Activated CD8-positive, alpha-beta T cell treated with anti-CD3 and anti-CD28 coated beads for 36 hours (primary cell): ENCODE results near the gene MAGI2. TPM values are rescaled to one million over a fixed set of nuclear protein-coding genes. Genes with fewer than 3 reads are reported as not detected.

Experiments
- ATAC-seq: fragments of 200-7000 bp; cut with Tn5 transposase; one replicate; pipeline ENCODE4 v1.10.0; 2021; ENCODE audit warnings: mild to moderate bottlenecking, moderate library complexity
- CTCF ChIA-PET: fragments of 350-600 bp; sonication (Branson Sonifier 250); formaldehyde crosslinking; loops from one replicate; lab custom pipeline; 2021; ENCODE audit warnings: antibody characterized with exemption; lab: Charles Lee
- POLR2A ChIA-PET: fragments of 350-600 bp; sonication (Branson Sonifier 250); formaldehyde crosslinking; loops from one replicate; lab custom pipeline; 2021; ENCODE audit warnings: antibody characterized with exemption; lab: Charles Lee
- DNase-seq: peaks from one replicate; pipeline ENCODE4 v3.0.0-alpha.2; 2020
- H3K27ac Mint-ChIP-seq: one replicate; pipeline ENCODE4 v1.8.0; 2021; ENCODE audit warnings: mild to moderate bottlenecking, mixed read lengths
- H3K27me3 Mint-ChIP-seq: one replicate; pipeline ENCODE4 v1.8.0; 2021; ENCODE audit warnings: mixed read lengths
- H3K36me3 Mint-ChIP-seq: one replicate; pipeline ENCODE4 v1.8.0; 2021; ENCODE audit warnings: low read depth, mixed read lengths
- H3K4me1 Mint-ChIP-seq: one replicate; pipeline ENCODE4 v1.8.0; 2021; ENCODE audit warnings: low read depth, mixed read lengths
- H3K4me3 Mint-ChIP-seq: one replicate; pipeline ENCODE4 v1.8.0; 2021; ENCODE audit warnings: mild to moderate bottlenecking, moderate library complexity, mixed read lengths
- H3K9me3 Mint-ChIP-seq: one replicate; pipeline ENCODE4 v1.8.0; 2021; ENCODE audit warnings: mixed read lengths
- intact Hi-C: fragments of 100-400 bp; cut with micrococcal nuclease; formaldehyde crosslinking; loops from one replicate; pipeline ENCODE4 v1.10.0; 2022
- total RNA-seq, 2 experiments: library from RNA; stranded (reverse); gene quantifications; one replicate each; pipeline ENCODE4 v1.2.3, GENCODE V29; 2021
- TF ChIP-seq, protein P1 (sequence below): fragments of 200-600 bp; IDR thresholded peaks from one replicate; pipeline ENCODE4 v1.8.0; 2022; ENCODE audit warnings: antibody characterized with exemption, mild to moderate bottlenecking

MAGI2 gene
- total RNA-seq, 2 experiments from 2014 or later: 0.04 to 0.09 TPM

- TF ChIP-seq, protein P1, sequence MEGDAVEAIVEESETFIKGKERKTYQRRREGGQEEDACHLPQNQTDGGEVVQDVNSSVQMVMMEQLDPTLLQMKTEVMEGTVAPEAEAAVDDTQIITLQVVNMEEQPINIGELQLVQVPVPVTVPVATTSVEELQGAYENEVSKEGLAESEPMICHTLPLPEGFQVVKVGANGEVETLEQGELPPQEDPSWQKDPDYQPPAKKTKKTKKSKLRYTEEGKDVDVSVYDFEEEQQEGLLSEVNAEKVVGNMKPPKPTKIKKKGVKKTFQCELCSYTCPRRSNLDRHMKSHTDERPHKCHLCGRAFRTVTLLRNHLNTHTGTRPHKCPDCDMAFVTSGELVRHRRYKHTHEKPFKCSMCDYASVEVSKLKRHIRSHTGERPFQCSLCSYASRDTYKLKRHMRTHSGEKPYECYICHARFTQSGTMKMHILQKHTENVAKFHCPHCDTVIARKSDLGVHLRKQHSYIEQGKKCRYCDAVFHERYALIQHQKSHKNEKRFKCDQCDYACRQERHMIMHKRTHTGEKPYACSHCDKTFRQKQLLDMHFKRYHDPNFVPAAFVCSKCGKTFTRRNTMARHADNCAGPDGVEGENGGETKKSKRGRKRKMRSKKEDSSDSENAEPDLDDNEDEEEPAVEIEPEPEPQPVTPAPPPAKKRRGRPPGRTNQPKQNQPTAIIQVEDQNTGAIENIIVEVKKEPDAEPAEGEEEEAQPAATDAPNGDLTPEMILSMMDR: no peak
- Mint-ChIP-seq H3K27me3 (no peaks in the 10 kb centered on the region), H3K9me3 (no peaks in the 10 kb centered on the region), H3K4me3 (no peak overlapping the region), H3K27ac (no peak overlapping the region), H3K4me1 (no peaks in the 10 kb centered on the region), H3K36me3 (no peaks in the 10 kb centered on the region)
- ChIA-PET CTCF (no interaction called here), POLR2A (no interaction called here)
- intact Hi-C loops: no loop called here
- ATAC-seq: no peak
- DNase-seq: no peak
Observed at GRCh38 chr7:79407351-79407750, 46.1 kb downstream of the MAGI2 start.

DNA sequence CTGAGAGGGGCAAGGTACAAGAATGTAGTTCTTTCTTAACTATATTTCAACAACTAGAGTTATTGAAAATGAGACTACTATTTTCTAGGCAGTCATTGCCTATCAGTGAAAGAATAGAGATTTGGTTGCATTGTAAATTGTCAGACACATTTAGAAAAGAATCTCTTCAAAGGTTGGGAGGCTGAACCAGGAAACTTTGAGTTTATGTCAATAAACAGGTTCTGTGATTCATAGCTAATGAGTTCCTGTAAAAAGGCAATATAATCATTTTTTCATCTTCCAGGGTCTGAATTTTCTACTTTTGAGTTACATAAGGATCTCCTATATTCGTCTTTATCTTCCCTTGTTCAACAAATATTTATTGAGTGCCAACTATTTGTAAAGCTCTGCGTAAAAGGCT, 47.1 kb downstream of the MAGI2 start:
- no peaks in the 10 kb centered on the region for H3K27me3 Mint-ChIP-seq
- intact Hi-C loops: no loop called here
- no peaks in the 10 kb centered on the region for H3K9me3 Mint-ChIP-seq
- TF ChIP-seq, protein P1: no peak
- no peaks in the 10 kb centered on the region for H3K36me3 Mint-ChIP-seq
- ChIA-PET POLR2A (no interaction called here), CTCF (no interaction called here)
- no peaks in the 10 kb centered on the region for H3K4me1 Mint-ChIP-seq
- DNase-seq (no peak), ATAC-seq (no peak)
- no peak overlapping the region for H3K4me3 Mint-ChIP-seq
- H3K27ac Mint-ChIP-seq: no peak overlapping the region

DNA sequence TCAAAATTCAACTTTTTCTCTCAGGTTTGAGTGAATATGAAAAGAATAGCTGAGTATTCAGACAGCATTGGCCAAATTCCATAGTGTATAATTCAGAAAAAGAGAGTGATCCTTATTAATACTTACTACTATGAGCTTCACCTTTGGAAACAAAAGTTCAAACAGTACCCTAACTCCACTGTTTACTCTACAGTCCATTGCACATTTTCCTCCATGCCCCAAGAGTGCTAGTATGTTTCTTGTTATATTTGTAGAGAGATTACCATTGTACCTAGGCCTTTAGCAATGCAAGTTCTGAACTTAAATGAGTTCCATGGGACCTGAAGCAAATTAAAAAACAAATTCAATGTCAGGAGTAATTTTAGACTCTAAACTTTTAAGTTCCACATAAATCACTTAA, 48.1 kb downstream of the MAGI2 start:
- H3K4me1 Mint-ChIP-seq: no peaks in the 10 kb centered on the region
- no peak overlapping the region for H3K27ac Mint-ChIP-seq
- ATAC-seq (no peak), DNase-seq (no peak)
- H3K4me3 Mint-ChIP-seq: no peak overlapping the region
- TF ChIP-seq, protein P1: no peak
- H3K27me3 Mint-ChIP-seq: no peaks in the 10 kb centered on the region
- intact Hi-C loops: no loop called here
- ChIA-PET CTCF (no interaction called here), POLR2A (no interaction called here)
- no peaks in the 10 kb centered on the region for H3K9me3 Mint-ChIP-seq
- H3K36me3 Mint-ChIP-seq: no peaks in the 10 kb centered on the region

GRCh38 chr7:79403879-79404278, 49.6 kb downstream of the MAGI2 start:
- H3K4me1 Mint-ChIP-seq: no peaks in the 10 kb centered on the region
- no peak for ATAC-seq
- intact Hi-C loops: no loop called here
- TF ChIP-seq, protein P1: no peak
- ChIA-PET POLR2A (no interaction called here), CTCF (no interaction called here)
- H3K36me3 Mint-ChIP-seq: no peaks in the 10 kb centered on the region
- H3K27me3 Mint-ChIP-seq: no peaks in the 10 kb centered on the region
- no peak for DNase-seq
- no peaks in the 10 kb centered on the region for H3K9me3 Mint-ChIP-seq
- H3K27ac Mint-ChIP-seq: no peak overlapping the region
- H3K4me3 Mint-ChIP-seq: no peak overlapping the region

DNA sequence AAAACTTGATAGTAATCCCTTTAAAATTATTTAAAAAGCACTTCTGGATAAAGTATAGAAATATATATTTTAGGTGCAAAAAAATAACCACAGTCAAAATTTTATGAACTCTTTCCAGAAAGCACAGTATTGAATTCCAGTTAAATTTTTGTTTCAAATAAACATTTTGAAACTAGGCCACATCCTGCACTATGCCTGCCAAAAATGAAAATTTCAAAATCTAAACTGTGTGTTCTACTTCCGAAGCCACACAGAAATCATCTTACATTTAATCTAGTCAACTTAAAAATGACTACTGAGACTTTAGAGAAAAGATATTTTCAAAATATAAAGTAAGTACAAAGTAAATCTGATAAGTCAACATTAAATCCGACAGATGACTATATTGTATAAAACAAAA, 50.0 kb downstream of the MAGI2 start:
- no peaks in the 10 kb centered on the region for H3K9me3 Mint-ChIP-seq
- POLR2A ChIA-PET: no interaction called here
- no peak overlapping the region for H3K27ac Mint-ChIP-seq
- intact Hi-C loops: no loop called here
- ATAC-seq (no peak), DNase-seq (no peak)
- CTCF ChIA-PET: no interaction called here
- no peaks in the 10 kb centered on the region for H3K27me3 Mint-ChIP-seq
- H3K4me1 Mint-ChIP-seq: no peaks in the 10 kb centered on the region
- no peak overlapping the region for H3K4me3 Mint-ChIP-seq
- H3K36me3 Mint-ChIP-seq: no peaks in the 10 kb centered on the region
- TF ChIP-seq, protein P1: no peak
